Measurements from ENCODE around the gene FGF4.

DNA sequence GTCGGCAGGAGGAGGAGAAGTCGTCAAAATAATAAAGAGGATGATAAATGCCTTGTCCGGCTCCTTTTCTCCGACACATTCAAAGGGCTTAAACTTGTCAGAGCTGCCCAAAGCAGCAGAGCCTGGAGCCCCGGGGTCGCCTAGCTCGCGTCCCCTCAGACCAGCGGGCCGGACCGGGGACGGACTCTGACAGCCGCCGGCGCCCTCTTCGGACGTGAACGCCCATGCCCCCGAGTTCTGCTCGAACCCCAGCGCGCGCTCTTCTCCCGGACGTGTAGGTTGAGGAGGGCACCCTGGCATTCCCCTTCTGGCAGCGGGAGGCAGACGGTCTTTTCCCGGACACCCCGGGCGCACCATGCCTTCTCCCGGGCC lies 43.1 kb upstream of the FGF4 start:
- no peak for TF ChIP-seq RXRA (IDR thresholded peaks at IDR 0.05)
- TF ChIP-seq, protein P1, sequence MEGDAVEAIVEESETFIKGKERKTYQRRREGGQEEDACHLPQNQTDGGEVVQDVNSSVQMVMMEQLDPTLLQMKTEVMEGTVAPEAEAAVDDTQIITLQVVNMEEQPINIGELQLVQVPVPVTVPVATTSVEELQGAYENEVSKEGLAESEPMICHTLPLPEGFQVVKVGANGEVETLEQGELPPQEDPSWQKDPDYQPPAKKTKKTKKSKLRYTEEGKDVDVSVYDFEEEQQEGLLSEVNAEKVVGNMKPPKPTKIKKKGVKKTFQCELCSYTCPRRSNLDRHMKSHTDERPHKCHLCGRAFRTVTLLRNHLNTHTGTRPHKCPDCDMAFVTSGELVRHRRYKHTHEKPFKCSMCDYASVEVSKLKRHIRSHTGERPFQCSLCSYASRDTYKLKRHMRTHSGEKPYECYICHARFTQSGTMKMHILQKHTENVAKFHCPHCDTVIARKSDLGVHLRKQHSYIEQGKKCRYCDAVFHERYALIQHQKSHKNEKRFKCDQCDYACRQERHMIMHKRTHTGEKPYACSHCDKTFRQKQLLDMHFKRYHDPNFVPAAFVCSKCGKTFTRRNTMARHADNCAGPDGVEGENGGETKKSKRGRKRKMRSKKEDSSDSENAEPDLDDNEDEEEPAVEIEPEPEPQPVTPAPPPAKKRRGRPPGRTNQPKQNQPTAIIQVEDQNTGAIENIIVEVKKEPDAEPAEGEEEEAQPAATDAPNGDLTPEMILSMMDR (IDR thresholded peaks at IDR 0.05; ENCODE audit: low read depth, low read length, missing input control): no peak
- no peak for TF ChIP-seq GABPA (IDR thresholded peaks at IDR 0.05 in 1 of 2, conservative IDR thresholded peaks at IDR 0.05 in 1 of 2)
- TF ChIP-seq FOXA1 (IDR thresholded peaks at IDR 0.05): no peak
